ENCODE data around the gene SLC26A4.

- TF ChIP-seq POLR2AphosphoS5 (IDR thresholded peaks at IDR 0.05; ENCODE audit: borderline replicate concordance, low read depth, low read length) (no peak), EZH2 (IDR thresholded peaks at IDR 0.05) (no peak)
Measured at GRCh38 chr7:107631588-107632491, 28.8 kb upstream of the SLC26A4 start.

All from SK-N-MC (cell line).